Retinal pigment epithelial cell (primary cell): ENCODE data around the gene PELI3.
"Not testable (repeated sequence)": the region's sequence is repeated elsewhere in the genome, so short reads cannot be mapped to it uniquely, and the experiment has no call there.

Experiments used
- DNase-seq: peaks from one replicate; pipeline ENCODE4 v3.0.0-alpha.2; 2010; ENCODE audit warnings: low read depth
- H3K4me3 ChIP-seq: 2 replicates; pipeline ENCODE4 v1.5.1; 2011; ENCODE audit warnings: mild to moderate bottlenecking, low read length, control low read depth, moderate library complexity
- TF ChIP-seq, protein P1 (sequence below): conservative IDR thresholded peaks from 2 replicates; pipeline ENCODE4 v1.5.1; 2011; ENCODE audit warnings: low read depth, low read length, control low read depth, inconsistent platforms

Gene PELI3

DNA sequence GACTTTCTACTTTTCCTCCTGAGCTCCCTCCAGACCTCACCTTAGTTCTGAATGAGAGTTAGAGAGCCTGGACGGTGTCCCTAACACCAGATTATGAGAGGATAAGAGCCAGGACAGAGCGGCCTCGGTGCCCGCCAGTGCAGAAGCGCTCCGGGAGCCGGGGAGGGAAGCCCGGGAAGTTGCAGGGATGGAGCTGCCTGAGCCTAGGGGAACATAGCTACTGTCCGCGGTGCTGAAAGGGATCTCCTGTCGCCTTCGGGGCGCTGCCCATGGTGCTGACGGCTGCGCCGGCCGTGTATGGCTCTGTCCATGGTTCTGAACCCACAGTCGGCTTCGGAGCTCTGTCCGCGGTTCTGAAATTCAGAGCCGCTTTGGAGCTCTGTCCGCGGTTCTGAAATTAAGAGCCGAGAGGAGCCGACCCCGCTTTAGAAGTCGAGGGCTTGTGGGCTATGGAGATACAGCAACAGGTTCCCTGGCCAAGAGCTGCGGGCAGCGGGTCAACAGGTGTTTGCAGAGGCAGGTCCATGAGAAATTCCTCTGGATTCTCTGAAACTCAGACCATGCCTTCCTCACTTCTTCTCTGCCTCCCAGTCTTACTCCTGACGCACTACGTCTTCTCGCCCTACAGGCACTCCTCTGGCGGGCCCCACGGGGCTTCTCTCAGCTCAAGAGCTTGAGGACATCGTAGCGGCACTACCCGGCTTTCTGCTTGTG is 45.1 kb upstream of the PELI3 start:
- peak; percentile 59 for DNase-seq
- no peak overlapping the region for H3K4me3 ChIP-seq
- TF ChIP-seq, protein P1, sequence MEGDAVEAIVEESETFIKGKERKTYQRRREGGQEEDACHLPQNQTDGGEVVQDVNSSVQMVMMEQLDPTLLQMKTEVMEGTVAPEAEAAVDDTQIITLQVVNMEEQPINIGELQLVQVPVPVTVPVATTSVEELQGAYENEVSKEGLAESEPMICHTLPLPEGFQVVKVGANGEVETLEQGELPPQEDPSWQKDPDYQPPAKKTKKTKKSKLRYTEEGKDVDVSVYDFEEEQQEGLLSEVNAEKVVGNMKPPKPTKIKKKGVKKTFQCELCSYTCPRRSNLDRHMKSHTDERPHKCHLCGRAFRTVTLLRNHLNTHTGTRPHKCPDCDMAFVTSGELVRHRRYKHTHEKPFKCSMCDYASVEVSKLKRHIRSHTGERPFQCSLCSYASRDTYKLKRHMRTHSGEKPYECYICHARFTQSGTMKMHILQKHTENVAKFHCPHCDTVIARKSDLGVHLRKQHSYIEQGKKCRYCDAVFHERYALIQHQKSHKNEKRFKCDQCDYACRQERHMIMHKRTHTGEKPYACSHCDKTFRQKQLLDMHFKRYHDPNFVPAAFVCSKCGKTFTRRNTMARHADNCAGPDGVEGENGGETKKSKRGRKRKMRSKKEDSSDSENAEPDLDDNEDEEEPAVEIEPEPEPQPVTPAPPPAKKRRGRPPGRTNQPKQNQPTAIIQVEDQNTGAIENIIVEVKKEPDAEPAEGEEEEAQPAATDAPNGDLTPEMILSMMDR = no peak

DNA sequence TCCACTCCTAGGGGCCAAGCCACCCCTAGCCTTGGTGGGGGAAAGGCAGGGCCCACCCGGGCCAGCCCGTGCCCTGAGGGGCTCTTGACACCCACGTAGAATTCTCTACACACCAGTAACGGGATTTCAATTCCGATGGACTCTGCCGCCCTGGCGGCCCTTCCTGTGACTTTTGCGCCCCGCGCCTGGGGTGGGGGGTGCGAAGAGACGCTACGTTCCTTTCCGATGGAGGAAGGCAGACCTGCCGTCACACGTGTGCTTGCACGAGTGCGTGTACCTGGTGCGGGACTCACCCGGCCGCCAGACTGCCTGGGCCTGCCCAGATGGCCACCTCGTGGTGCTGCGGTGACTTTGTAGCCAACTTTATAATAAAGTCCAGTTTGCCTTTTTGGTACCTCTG is 40.4 kb upstream of the PELI3 start:
- no peak for DNase-seq
- TF ChIP-seq, protein P1 = no peak
- no peak overlapping the region for H3K4me3 ChIP-seq

DNA sequence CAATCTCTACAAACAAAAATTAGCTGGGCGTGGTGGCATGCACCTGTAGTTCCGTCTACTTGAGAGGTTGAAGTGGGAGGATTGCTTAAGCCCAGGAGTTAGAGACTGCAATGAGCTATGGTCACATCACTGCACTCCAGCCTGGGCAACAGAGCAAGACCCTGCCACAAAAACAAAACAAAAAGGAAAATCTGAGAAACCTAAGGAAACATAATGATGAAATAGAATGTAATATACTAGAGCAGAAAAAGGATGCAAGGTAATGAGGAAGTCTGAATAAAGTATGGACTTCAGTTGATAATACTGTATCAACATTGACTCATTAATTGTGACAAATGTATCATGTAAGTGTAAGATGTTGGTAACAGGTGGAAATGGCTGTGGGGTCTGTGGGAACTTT is 37.8 kb upstream of the PELI3 start:
- TF ChIP-seq, protein P1 = no peak
- DNase-seq = no peak
- no peak overlapping the region for H3K4me3 ChIP-seq

DNA sequence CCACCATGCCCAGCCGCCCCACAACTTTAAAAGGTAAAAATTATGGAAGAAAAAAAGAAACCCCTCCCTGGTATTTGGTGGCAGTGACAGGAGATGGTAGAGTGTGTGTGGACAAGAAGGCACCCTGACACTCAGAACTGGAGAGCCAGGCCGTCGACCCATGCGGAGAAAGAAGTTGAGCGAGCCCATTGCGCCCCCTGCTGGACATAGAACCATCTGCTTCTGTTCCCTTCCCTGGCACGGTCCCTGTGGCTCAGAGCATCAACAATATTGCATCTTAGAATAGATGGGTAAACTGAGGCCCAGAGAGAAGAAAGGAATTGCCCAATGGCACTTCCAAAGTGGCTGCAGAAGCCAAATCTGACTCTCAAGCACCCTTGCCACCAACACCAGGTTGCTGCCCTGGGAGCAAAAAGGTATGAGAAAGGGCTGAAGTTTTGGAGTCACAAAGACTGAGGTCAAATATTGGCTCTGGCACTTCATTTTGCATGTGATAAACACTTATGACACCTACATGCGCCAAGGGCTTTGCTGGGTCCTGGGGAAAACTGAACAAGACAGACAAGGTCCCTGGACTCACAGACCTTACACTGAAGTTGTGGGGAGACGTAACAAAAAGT is 36.6 kb upstream of the PELI3 start:
- peak; percentile 20 for DNase-seq
- TF ChIP-seq, protein P1 = peak; percentile 83
- no peak overlapping the region for H3K4me3 ChIP-seq

DNA sequence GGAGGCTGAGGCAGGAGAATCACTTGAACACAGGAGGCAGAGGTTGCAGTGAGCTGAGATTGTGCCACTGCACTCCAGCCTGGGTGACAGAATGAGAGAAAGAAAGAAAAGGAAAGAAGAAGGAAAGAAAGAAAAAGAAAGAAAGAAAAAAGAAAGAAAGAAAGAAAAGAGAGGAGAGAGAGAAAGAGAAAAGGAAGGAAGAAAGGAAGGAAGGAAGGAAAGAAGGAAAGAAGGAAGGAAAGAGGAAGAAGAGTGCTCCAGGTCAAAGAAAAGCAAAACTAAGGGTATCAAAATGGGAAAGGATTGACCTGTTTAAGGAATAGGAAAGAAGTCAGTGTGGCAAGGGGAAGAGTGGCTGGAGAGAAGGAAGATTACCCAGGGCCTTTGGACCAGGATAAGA is 35.4 kb upstream of the PELI3 start:
- DNase-seq, H3K4me3 ChIP-seq: not testable (repeated sequence)

DNA sequence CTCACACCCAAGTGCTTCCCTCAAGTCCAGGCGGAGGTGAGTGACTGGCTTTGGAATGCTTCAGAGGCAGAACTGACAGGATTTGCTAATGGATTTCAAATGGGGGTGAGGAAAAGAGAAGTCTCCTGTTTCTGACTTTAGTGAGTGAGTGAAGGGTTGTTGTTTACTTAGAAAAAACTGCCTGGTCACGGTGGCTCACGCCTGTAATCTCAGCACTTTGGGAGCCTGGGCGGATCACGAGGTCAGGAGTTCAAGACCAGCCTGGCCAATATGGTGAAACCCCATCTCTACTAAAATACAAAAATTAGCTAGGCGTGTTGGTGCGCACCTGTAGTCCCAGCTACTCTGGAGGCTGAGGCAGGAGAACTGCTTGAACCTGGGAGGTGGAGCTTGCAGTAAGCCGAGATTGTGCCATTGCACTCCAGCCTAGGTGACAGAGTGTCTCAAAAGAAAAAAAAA is 34.8 kb upstream of the PELI3 start:
- DNase-seq, H3K4me3 ChIP-seq: not testable (repeated sequence)

DNA sequence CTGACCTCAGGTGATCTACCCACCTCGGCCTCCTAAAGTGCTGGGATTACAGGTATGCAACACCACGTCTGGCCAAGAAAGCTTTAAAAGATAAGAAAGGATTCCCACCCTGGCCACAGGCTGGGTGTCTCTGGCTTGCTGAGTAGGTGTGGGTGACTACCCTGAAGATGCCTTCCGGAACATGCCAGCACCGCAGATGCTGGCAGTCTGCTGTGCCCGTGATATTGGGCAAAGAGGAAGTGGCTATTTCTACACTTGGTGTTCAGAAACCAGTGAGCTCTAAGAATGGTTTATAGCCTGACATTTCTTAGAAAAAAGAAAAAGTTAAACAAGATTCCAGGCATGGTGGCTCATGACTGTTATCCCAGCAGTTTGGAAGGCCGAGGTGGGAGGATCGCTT is 34.1 kb upstream of the PELI3 start:
- DNase-seq = no peak
- no peak overlapping the region for H3K4me3 ChIP-seq
- TF ChIP-seq, protein P1 = no peak

DNA sequence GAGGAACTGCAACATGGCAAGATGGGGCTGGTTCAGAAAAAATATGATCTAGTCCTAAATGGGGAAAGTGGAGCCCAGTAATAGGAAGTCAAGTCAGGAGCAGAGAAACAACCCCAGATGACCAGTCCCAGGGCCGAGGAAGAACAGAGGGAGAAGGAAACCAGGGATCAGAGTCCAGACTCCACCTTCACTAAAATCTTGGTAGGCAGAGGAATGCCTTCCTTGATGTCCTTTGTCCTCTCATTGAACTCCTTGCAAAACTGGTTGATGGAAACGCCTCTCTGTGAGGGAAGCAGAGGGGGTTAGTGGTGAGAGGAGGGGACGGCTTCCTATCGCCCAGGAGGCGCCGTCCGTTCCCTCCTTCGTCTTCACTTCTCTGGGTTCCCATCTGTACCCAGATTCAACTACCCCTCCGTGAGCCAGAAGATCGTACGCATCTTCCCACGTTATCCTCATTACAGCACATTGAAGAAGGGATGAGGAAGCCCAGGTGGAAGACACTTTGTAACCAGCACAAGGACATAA is 28.7 kb upstream of the PELI3 start:
- DNase-seq = no peak
- H3K4me3 ChIP-seq = peak overlapping the region; percentile 58
- TF ChIP-seq, protein P1 = no peak
